NB4 (cell line): ENCODE results near the gene CCND1.

Experiments used
- POLR2A ChIP-seq: IDR thresholded peaks from 2 replicates; pipeline ENCODE4 v1.6.1; 2011; ENCODE audit warnings: mild to moderate bottlenecking; ENCODE audit not compliant: insufficient read length; ENCODE audit errors: extremely low read depth
- TF ChIP-seq, protein P1 (sequence below): IDR thresholded peaks from one replicate; pipeline ENCODE4 v1.5.1; 2012; ENCODE audit warnings: low read depth, low read length
- TF ChIP-seq, protein P2 (sequence below): IDR thresholded peaks from 2 replicates; pipeline ENCODE4 v1.6.1; 2011; ENCODE audit warnings: low read depth, low read length

DNA sequence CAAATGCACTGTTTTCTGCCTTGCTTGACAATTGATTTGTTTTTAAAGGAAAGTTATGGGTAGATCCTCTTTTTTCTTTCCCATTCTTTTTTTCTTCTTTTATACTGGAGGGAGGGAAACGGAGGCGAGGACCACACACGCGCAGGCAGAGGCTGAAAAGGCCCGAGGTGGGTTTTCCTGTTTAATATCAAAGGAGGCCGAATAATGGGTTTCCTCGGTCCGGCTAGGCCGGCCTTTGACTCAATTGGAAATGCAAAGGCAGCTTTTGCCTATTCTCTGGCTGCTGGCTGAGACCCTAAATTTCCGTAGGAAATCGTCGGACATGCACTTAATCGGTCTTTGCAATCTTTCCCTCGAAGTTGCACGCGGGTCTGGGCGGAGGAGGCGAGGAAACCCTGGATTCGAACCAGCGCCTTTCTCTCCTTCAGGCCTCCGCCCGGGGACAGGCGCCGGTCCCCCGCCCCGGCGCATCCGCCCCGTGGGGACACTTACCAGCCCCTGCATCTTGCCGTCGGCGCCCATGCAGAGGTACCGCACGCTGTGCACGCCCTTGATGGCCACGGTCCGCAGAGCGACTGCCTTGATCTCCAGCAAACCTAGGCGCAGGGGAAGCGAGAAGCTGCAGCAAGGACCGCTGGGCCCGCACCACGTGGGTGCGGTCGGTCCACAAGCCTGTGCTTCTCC lies 62.0 kb downstream of the CCND1 start:
- TF ChIP-seq, protein P1, sequence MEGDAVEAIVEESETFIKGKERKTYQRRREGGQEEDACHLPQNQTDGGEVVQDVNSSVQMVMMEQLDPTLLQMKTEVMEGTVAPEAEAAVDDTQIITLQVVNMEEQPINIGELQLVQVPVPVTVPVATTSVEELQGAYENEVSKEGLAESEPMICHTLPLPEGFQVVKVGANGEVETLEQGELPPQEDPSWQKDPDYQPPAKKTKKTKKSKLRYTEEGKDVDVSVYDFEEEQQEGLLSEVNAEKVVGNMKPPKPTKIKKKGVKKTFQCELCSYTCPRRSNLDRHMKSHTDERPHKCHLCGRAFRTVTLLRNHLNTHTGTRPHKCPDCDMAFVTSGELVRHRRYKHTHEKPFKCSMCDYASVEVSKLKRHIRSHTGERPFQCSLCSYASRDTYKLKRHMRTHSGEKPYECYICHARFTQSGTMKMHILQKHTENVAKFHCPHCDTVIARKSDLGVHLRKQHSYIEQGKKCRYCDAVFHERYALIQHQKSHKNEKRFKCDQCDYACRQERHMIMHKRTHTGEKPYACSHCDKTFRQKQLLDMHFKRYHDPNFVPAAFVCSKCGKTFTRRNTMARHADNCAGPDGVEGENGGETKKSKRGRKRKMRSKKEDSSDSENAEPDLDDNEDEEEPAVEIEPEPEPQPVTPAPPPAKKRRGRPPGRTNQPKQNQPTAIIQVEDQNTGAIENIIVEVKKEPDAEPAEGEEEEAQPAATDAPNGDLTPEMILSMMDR = no peak
- TF ChIP-seq POLR2A = no peak
- TF ChIP-seq, protein P2, sequence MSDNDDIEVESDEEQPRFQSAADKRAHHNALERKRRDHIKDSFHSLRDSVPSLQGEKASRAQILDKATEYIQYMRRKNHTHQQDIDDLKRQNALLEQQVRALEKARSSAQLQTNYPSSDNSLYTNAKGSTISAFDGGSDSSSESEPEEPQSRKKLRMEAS = no peak
